GM10266 (cell line): ENCODE measurements around the gene PLEKHG4B.
A peak's percentile ranks its signal among the peaks of the same experiment; 100 is the strongest.

ENCODE experiments used
- DNase-seq: peaks from one replicate; pipeline ENCODE4 v3.0.0; 2012; ENCODE audit errors: extremely low spot score
- CTCF ChIP-seq: IDR thresholded peaks from 2 replicates; pipeline ENCODE4 v1.5.1; 2012; ENCODE audit warnings: mild to moderate bottlenecking, low read depth; ENCODE audit not compliant: control insufficient read depth, insufficient read depth; ENCODE audit errors: missing control alignments

The PLEKHG4B gene

DNA sequence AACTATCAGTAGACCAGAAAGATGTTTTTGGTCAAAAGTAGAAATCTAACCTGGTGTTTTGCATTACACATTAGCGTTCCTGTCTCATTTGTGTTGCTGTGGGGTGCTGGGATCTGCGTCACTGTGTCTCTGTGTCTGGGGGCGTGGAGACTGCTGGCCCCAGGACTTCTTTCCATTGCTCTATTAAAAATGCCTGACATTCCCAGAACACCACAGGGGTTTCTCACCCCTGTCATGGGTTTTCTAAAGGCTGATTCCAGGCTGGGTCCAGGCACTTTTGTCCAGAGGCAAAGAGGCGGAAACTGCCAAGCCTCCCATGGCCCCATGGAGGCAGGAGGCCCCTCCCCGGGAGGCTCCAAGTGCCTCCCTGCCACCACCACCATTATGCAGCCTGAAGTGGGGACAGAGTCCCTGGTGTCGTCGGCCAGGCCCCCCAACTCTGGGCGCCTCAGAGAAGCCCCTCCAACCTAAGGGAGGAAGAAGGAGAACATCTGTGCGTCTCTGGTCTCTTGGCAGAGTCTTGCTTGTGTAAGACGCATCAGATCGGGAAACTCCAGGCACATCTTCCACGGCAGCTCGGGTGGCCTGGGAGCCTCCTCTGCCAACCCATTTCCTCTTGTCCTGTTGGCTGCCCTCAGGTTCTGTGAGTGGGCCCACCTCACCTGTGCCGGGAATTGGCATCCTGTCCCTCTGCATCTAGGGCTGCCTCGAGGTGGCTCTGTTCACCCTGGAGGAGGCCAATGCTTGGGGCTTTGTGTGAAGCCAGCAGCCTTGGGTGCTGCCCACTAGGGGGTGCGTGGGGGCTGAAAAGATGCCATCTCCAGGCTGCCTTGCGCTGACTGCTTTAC lies 13.8 kb upstream of the PLEKHG4B start:
- peak; percentile 41 for TF ChIP-seq CTCF
- peak; percentile 62 for DNase-seq

- no peak for TF ChIP-seq CTCF
- no peak for DNase-seq
These were observed 13.2 kb upstream of the PLEKHG4B start for GRCh38 chr5:78805-79149.

GRCh38 chr5:79263-79662 lies 12.7 kb upstream of the PLEKHG4B start:
- no peak for TF ChIP-seq CTCF
- DNase-seq, result peak; percentile 15

DNA sequence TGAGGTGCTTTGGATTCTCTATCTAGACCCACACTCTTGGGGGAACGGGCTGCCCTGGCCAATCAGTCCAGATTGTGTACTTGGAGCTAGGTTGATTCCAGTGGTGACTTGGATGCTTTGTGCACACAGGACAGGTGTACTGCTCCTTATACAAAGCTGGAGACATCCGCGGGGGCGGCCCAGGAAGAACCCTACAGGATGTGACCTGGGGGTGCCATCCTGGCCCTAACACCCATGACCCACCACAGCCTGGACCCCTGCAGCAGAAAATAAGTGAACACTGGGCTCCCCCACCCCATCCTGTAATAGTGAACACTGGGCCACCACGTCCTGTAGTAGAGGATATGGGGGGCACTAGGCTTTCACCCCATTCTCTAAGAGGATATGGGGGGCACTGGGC lies 12.1 kb upstream of the PLEKHG4B start:
- no peak for TF ChIP-seq CTCF
- DNase-seq, result no peak

GRCh38 chr5:81391-82021 lies 10.5 kb upstream of the PLEKHG4B start:
- DNase-seq, result no peak
- TF ChIP-seq CTCF, result no peak

DNA sequence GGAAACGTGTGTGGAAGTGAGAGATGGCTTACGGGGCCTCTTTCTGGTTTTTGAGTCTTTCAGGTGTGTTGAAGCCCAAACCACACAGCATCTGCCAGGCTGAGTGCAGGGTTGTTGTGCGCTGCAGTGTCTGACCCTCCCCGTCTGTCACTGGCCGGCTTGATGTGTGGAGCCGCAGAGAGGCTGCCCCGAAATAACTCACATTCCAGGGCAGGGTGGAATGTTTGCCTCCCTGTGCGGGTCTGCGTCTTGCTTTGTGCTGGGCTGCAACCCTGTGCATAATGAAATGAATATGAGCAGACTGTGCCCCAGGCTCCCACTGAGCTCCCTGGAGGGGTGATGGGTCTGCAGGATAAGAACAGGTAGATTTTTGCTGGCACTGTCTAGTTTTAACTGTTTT lies 9.9 kb upstream of the PLEKHG4B start:
- no peak for DNase-seq
- TF ChIP-seq CTCF, result no peak

- no peak for TF ChIP-seq CTCF
- no peak for DNase-seq
These were observed 9.4 kb upstream of the PLEKHG4B start for GRCh38 chr5:82570-82969.
